HL-60 (cell line): ENCODE measurements around the gene GLP1R.

Experiments
- DNase-seq, 2 experiments: peaks; one replicate each; pipeline ENCODE4 v3.0.0-alpha.2; 2010 to 2020; ENCODE audit warnings: low read depth in 1 of 2, low spot score in 1 of 2
- H3K27ac ChIP-seq: fragments of 250-450 bp; sonication (Bioruptor Pico); replicated peaks from 2 replicates; pipeline ENCODE4 v1.5.1; 2020; ENCODE audit warnings: mild to moderate bottlenecking, moderate library complexity
- H3K27me3 ChIP-seq: fragments of 250-450 bp; sonication (Bioruptor Pico); 2 replicates; pipeline ENCODE4 v1.5.1; 2021; ENCODE audit warnings: mild to moderate bottlenecking, moderate library complexity; ENCODE audit not compliant: insufficient read depth, poor library complexity, severe bottlenecking
- H3K4me3 ChIP-seq: replicated peaks from 2 replicates; pipeline ENCODE4 v1.5.1; 2011; ENCODE audit warnings: mild to moderate bottlenecking, control low read depth, low read length; ENCODE audit not compliant: insufficient read depth
- CTCF ChIP-seq: IDR thresholded peaks from one replicate; pipeline ENCODE4 v1.5.1; 2011; ENCODE audit warnings: low read length, control low read depth, inconsistent platforms; ENCODE audit not compliant: insufficient read depth
- GABPA ChIP-seq: IDR thresholded peaks from 2 replicates; pipeline ENCODE4 v1.6.1; 2012; ENCODE audit warnings: low read depth
- POLR2AphosphoS5 ChIP-seq: IDR thresholded peaks from 2 replicates; pipeline ENCODE4 v1.6.1; 2012; ENCODE audit warnings: low read depth
- REST ChIP-seq: IDR thresholded peaks from 2 replicates; pipeline ENCODE4 v1.6.1; 2012; ENCODE audit warnings: low read depth; ENCODE audit not compliant: insufficient replicate concordance
- SPI1 ChIP-seq: IDR thresholded peaks from 2 replicates; pipeline ENCODE4 v1.6.1; 2012; ENCODE audit warnings: low read depth, mild to moderate bottlenecking, borderline replicate concordance

GLP1R gene

DNA sequence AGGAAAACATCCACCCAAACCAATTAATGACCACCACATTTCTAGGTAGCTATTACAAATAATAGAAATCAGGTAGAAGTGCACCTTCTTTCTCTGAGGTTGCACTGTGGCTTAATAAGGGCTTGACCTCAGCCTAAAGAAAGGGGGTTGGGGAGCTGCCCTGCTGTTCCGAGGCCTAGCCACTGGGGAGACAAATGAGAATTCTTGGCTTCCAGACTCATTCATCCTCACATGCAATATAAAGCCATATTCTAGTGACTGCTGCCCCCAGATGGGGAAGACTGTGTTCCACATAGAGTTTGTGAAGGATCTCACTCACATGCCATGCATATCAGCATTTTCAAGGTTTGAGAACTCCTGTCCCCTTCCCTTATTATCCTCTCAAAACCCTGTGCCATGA lies 43.5 kb downstream of the GLP1R start:
- peaks cover 13% of the 10 kb centered on the region for H3K27me3 ChIP-seq
- H3K4me3 ChIP-seq = no peak overlapping the region
- no peak for TF ChIP-seq CTCF
- no peak for TF ChIP-seq SPI1
- no peak for TF ChIP-seq POLR2AphosphoS5
- DNase-seq = no peak
- no peak overlapping the region for H3K27ac ChIP-seq

DNA sequence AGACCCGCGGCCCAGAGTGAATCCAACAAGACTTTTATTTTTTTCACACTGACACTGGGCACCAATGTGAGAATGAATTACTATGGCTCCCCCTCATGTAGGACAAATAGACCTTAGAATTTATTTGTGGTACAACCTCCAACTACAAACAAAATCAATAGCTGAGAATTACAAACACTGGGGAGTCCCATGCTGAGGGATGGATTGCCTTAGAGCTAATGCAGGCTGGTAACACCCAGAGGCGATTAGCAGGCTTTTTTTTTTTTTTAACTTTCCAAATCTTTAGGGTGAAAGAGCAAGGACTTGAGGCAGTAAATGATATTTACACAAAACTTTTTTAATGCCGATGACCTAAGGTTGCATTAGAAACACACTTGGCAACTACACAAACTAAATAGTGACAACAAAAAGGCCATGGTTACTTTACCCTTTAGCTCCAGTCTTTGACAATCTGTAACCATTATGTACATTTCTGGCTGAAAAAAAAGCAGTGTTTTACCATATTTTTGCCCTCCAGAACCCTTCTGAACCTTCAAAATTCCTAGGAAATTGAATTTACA lies 44.6 kb downstream of the GLP1R start:
- peaks cover 5% of the 10 kb centered on the region for H3K27me3 ChIP-seq
- no peak overlapping the region for H3K27ac ChIP-seq
- DNase-seq = no peak
- TF ChIP-seq SPI1 (no peak), GABPA (no peak), REST (no peak)
- H3K4me3 ChIP-seq = no peak overlapping the region

DNA sequence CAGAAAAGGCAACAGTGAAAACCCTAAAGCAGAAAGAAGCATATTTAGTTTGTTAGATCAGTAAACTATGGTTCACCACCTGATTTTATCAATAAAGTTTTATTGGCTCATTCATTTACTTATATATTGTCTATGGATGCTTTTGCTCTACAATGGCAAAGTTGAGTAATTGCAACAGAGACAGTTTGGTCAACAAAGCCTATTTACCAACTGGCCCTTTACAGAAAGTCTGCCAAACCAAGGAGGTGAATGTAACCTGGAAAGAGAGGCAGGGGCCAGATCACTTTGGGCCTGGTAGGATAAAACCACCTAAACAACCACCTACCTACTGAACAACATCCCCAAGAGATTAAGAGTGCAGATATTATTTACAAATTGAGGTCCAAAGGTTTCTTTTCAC lies 47.0 kb downstream of the GLP1R start:
- Histone ChIP-seq H3K27me3 (peaks cover 14% of the 10 kb centered on the region), H3K27ac (no peak overlapping the region), H3K4me3 (no peak overlapping the region)
- TF ChIP-seq CTCF (no peak), REST (no peak), SPI1 (no peak), GABPA (no peak)
- DNase-seq = no peak

- Histone ChIP-seq H3K27ac (no peak overlapping the region), H3K27me3 (peaks cover 9% of the 10 kb centered on the region), H3K4me3 (no peak overlapping the region)
- no peak for TF ChIP-seq SPI1
- TF ChIP-seq REST = no peak
- DNase-seq = peak in 1 of 2 experiments; percentile 36
Observed at GRCh38 chr6:39100358-39100757, 51.8 kb downstream of the GLP1R start.
